GM19372 (cell line): Measurements from ENCODE around the gene YPEL3.

Source experiments
- ATAC-seq: cut with Tn5 transposase; IDR thresholded peaks from one replicate; pipeline ENCODE4 v1.9.1; 2021; ENCODE audit warnings: mild to moderate bottlenecking, low read depth, moderate library complexity; ENCODE audit not compliant: unreplicated experiment

Gene YPEL3

GRCh38 chr16:30053376-30054015 is 42.5 kb downstream of the YPEL3 start:
- ATAC-seq = no peak

GRCh38 chr16:30052671-30053372 is 43.2 kb downstream of the YPEL3 start:
- ATAC-seq = no peak

- no peak for ATAC-seq
Measured at GRCh38 chr16:30051518-30051917, 44.5 kb downstream of the YPEL3 start.

GRCh38 chr16:30049871-30050270 is 46.1 kb downstream of the YPEL3 start:
- ATAC-seq = no peak

GRCh38 chr16:30046588-30046987 is 49.4 kb downstream of the YPEL3 start:
- no peak for ATAC-seq

- no peak for ATAC-seq
Measured at GRCh38 chr16:30046178-30046577, 49.8 kb downstream of the YPEL3 start.
